Measurements from ENCODE around the gene ZNF668. TPM values are rescaled to one million over a fixed set of nuclear protein-coding genes. Genes with fewer than 3 reads are reported as not detected.

Gene ZNF668
- total and polyA plus RNA-seq, 2 of the 13 experiments (the other 11 are each of a cell fraction or from before 2014, with no cell fraction given): 3.8 to 9.8 TPM

DNA sequence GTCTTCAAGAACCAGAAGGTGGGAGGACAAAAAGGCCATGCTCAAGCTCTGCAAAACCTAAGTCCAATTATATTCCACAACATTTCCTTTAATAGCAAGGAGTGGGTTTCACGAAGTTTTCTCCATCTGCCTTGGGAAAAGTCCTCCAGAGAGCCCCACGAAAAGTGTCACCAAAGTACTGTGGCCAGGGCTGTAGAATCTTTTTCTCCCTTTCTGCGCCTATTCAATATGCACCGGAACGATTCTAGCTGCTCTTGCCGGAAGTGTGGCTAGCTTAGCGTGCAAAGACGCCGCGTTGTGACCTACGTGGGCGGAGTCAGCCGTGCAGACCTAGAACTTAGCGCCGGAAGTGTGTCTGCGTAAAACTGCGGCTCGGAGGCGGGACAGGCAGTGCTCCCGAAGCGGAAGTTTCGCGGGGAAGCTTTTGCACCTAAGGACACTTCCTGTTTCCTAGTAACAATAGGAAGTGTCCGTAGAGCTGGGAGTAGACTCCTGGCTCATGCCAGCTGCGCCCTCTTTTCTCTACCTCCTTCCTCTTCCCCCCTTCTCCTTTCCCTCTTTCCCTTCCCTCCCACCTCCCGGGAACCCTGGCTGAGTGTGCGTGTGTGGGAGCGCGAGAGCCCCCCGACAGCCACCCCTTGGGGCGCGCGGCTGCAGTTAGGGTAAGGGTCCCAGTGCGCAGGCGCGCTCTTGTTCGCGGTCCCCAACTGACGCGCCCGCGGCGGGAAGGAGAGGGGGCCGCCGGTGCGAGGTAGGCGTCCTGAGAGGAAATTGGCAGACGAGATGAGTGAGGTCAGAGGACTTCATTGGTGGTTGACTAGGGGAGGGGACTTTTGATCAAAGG lies at the start of gene ZNF668, which contains the start of gene ZNF646 (continued):
- TF ChIP-seq, protein P1, sequence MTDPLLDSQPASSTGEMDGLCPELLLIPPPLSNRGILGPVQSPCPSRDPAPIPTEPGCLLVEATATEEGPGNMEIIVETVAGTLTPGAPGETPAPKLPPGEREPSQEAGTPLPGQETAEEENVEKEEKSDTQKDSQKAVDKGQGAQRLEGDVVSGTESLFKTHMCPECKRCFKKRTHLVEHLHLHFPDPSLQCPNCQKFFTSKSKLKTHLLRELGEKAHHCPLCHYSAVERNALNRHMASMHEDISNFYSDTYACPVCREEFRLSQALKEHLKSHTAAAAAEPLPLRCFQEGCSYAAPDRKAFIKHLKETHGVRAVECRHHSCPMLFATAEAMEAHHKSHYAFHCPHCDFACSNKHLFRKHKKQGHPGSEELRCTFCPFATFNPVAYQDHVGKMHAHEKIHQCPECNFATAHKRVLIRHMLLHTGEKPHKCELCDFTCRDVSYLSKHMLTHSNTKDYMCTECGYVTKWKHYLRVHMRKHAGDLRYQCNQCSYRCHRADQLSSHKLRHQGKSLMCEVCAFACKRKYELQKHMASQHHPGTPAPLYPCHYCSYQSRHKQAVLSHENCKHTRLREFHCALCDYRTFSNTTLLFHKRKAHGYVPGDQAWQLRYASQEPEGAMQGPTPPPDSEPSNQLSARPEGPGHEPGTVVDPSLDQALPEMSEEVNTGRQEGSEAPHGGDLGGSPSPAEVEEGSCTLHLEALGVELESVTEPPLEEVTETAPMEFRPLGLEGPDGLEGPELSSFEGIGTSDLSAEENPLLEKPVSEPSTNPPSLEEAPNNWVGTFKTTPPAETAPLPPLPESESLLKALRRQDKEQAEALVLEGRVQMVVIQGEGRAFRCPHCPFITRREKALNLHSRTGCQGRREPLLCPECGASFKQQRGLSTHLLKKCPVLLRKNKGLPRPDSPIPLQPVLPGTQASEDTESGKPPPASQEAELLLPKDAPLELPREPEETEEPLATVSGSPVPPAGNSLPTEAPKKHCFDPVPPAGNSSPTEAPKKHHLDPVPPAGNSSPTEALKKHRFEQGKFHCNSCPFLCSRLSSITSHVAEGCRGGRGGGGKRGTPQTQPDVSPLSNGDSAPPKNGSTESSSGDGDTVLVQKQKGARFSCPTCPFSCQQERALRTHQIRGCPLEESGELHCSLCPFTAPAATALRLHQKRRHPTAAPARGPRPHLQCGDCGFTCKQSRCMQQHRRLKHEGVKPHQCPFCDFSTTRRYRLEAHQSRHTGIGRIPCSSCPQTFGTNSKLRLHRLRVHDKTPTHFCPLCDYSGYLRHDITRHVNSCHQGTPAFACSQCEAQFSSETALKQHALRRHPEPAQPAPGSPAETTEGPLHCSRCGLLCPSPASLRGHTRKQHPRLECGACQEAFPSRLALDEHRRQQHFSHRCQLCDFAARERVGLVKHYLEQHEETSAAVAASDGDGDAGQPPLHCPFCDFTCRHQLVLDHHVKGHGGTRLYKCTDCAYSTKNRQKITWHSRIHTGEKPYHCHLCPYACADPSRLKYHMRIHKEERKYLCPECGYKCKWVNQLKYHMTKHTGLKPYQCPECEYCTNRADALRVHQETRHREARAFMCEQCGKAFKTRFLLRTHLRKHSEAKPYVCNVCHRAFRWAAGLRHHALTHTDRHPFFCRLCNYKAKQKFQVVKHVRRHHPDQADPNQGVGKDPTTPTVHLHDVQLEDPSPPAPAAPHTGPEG (CRISPR knock-in tag; IDR thresholded peaks at IDR 0.05): no peak; the same call in 1 of the 2 replicates
- TF ChIP-seq ATF1 (CRISPR knock-in tag; IDR thresholded peaks at IDR 0.05): peak; percentile 95
- TF ChIP-seq, protein P2, sequence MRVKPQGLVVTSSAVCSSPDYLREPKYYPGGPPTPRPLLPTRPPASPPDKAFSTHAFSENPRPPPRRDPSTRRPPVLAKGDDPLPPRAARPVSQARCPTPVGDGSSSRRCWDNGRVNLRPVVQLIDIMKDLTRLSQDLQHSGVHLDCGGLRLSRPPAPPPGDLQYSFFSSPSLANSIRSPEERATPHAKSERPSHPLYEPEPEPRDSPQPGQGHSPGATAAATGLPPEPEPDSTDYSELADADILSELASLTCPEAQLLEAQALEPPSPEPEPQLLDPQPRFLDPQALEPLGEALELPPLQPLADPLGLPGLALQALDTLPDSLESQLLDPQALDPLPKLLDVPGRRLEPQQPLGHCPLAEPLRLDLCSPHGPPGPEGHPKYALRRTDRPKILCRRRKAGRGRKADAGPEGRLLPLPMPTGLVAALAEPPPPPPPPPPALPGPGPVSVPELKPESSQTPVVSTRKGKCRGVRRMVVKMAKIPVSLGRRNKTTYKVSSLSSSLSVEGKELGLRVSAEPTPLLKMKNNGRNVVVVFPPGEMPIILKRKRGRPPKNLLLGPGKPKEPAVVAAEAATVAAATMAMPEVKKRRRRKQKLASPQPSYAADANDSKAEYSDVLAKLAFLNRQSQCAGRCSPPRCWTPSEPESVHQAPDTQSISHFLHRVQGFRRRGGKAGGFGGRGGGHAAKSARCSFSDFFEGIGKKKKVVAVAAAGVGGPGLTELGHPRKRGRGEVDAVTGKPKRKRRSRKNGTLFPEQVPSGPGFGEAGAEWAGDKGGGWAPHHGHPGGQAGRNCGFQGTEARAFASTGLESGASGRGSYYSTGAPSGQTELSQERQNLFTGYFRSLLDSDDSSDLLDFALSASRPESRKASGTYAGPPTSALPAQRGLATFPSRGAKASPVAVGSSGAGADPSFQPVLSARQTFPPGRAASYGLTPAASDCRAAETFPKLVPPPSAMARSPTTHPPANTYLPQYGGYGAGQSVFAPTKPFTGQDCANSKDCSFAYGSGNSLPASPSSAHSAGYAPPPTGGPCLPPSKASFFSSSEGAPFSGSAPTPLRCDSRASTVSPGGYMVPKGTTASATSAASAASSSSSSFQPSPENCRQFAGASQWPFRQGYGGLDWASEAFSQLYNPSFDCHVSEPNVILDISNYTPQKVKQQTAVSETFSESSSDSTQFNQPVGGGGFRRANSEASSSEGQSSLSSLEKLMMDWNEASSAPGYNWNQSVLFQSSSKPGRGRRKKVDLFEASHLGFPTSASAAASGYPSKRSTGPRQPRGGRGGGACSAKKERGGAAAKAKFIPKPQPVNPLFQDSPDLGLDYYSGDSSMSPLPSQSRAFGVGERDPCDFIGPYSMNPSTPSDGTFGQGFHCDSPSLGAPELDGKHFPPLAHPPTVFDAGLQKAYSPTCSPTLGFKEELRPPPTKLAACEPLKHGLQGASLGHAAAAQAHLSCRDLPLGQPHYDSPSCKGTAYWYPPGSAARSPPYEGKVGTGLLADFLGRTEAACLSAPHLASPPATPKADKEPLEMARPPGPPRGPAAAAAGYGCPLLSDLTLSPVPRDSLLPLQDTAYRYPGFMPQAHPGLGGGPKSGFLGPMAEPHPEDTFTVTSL (CRISPR knock-in tag; IDR thresholded peaks at IDR 0.05; ENCODE audit: borderline replicate concordance): no peak; the same call in 1 of the 2 replicates
- TF ChIP-seq ZNF235 (CRISPR knock-in tag; IDR thresholded peaks at IDR 0.05; ENCODE audit: borderline replicate concordance): 0 out of 2 replicates have a peak, but pooled peaks have one; percentile 9
- no peak; the same call in 1 of the 2 replicates for TF ChIP-seq XBP1 (CRISPR knock-in tag; IDR thresholded peaks at IDR 0.05)
- no peak; the same call in 1 of the 2 replicates for TF ChIP-seq PAX8 (CRISPR knock-in tag; IDR thresholded peaks at IDR 0.05; ENCODE audit: borderline replicate concordance)
- TF ChIP-seq ZNF432 (CRISPR knock-in tag; IDR thresholded peaks at IDR 0.05; ENCODE audit: borderline replicate concordance): no peak
- TF ChIP-seq MBNL3 (CRISPR knock-in tag; conservative IDR thresholded peaks at IDR 0.05): no peak
- TF ChIP-seq ADNP (CRISPR knock-in tag; IDR thresholded peaks at IDR 0.05): no peak
- peak; percentile 78 for TF ChIP-seq KLF9 (CRISPR knock-in tag; IDR thresholded peaks at IDR 0.05; ENCODE audit: low read depth)
- TF ChIP-seq, protein P3, sequence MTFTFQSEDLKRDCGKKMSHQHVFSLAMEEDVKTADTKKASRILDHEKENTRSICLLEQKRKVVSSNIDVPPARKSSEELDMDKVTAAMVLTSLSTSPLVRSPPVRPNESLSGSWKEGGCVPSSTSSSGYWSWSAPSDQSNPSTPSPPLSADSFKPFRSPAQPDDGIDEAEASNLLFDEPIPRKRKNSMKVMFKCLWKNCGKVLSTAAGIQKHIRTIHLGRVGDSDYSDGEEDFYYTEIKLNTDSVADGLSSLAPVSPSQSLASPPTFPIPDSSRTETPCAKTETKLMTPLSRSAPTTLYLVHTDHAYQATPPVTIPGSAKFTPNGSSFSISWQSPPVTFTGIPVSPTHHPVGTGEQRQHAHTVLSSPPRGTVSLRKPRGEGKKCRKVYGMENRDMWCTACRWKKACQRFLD (CRISPR knock-in tag; IDR thresholded peaks at IDR 0.05; ENCODE audit: borderline replicate concordance): peak; percentile 35; the same call in 1 of the 2 replicates
- TF ChIP-seq NPAS2 (CRISPR knock-in tag; IDR thresholded peaks at IDR 0.05; ENCODE audit: borderline replicate concordance): no peak
- no peak for TF ChIP-seq ATAD3A (CRISPR knock-in tag; IDR thresholded peaks at IDR 0.05)

Data from HepG2 (cell line).